Measurements from ENCODE around the gene CFAP52.

GRCh38 chr17:9568957-9569588, 7.4 kb upstream of the CFAP52 start:
- TF ChIP-seq CTCF (optimal IDR thresholded peaks at IDR 0.05 in 1 of 3, IDR thresholded peaks at IDR 0.05 in 1 of 3, conservative IDR thresholded peaks at IDR 0.05 in 1 of 3; ENCODE audit: extremely low read depth in 1 of 3, insufficient read depth in 2 of 3, low read length in 3 of 3), result no peak
- TF ChIP-seq EZH2 (IDR thresholded peaks at IDR 0.05; ENCODE audit: low read length), result no peak
